Measurements from ENCODE around the gene PDLIM4. TPM values are rescaled to one million over a fixed set of nuclear protein-coding genes. Genes with fewer than 3 reads are reported as not detected.

PDLIM4 gene
- total RNA-seq, 4 donors from 2014 or later = 4.6 to 27.2 (median 18.5) TPM

DNA sequence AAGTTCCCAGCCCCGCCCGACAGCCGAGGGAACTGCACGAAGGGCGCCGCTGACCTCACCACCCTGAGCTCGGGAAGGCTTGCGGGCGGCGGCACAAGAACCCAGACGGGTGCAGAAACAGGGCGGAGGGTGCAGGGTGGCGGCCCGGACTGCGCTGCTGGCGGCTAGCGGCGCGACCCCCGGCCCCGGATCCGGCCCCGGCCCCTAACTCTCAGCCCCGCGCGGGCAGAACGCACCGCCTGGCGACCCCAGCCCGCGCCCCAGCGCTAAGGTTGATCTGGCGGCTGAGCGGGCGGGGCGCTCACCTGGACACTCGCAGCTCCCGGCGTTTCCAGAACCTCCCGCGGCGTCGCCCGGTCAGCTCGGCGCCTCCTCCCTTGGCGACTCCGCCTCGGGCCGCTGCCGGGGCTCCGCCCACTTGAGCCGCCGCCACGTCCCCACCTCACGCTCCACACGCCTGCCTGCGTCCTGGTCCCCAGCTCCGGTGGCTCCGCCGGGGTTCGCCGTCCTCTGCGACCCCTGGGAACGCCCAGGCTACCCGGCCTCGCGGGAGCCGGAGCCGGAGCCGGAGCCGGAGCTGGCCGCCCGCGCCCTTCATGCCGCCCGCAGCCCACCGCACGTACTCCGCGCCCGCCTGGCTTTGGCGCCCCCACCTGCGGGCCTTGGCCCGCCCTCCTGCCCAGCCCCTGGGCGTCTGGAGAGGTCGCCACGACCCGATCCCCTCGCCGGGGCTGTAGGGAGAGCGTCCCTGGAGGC is 29.8 kb upstream of the PDLIM4 start, which contains the start of gene P4HA2:
Gene P4HA2, minus strand, starts transcription at position 369 of the 756 bp plus-strand sequence. CDS start 9,227 bp downstream, outside the sequence.
- peak within 1 kb of the TSS; percentile 73 to 95 (median 92) for H3K27ac ChIP-seq
- no peaks in the 10 kb centered on the region for H3K36me3 ChIP-seq
- H3K27me3 ChIP-seq = no peaks in the 10 kb centered on the region

DNA sequence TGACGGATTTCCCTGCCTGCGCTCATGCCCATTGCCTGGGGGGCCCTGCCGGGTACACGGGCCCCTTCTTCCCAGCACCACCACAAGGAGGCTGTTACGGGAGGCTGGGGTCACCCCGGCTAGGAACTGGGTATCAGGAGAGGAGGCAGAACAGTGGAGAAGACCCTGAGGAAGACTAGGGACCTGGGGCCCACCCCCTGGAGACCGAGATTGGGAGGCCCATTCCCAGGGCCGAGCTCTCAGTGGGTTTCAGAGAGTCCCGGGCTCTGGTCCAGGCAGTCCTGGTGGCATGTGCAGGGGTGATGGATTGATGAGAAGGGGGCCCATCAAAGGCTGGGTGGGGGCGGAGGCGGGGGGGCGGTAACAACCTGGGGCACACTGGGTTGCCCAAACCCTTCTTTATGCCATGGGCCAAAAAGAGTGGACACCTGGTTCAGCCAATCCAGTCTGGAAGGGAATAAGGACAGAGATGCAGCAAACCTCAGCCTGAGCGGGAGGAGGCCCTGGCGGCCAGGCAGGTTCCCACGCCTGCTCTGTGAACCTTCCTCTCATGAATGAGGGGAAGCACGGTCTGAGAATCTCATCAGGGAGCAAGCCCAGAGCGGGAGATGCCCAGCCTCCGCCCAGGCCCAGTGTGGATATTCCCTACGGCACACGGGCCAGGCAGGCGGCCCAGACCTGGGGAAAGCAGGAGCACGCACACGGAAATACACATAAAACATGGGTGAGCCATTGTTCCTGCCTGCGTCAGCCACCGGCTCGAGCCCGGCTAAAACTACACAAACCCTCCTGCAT is 29.1 kb upstream of the PDLIM4 start:
- H3K4me1 ChIP-seq = peaks cover 3 to 39% (median 10%) of the 10 kb centered on the region in 4 donors
- peak; percentile 11 to 46 (median 40) for DNase-seq
- no peaks in the 10 kb centered on the region for H3K27me3 ChIP-seq
- no peaks in the 10 kb centered on the region for H3K9me3 ChIP-seq
- peak overlapping the region; percentile 71 to 84 (median 76) for H3K4me3 ChIP-seq
- peak overlapping the region; percentile 73 to 95 (median 92) for H3K27ac ChIP-seq
- H3K36me3 ChIP-seq = no peaks in the 10 kb centered on the region
- TF ChIP-seq, protein P1, sequence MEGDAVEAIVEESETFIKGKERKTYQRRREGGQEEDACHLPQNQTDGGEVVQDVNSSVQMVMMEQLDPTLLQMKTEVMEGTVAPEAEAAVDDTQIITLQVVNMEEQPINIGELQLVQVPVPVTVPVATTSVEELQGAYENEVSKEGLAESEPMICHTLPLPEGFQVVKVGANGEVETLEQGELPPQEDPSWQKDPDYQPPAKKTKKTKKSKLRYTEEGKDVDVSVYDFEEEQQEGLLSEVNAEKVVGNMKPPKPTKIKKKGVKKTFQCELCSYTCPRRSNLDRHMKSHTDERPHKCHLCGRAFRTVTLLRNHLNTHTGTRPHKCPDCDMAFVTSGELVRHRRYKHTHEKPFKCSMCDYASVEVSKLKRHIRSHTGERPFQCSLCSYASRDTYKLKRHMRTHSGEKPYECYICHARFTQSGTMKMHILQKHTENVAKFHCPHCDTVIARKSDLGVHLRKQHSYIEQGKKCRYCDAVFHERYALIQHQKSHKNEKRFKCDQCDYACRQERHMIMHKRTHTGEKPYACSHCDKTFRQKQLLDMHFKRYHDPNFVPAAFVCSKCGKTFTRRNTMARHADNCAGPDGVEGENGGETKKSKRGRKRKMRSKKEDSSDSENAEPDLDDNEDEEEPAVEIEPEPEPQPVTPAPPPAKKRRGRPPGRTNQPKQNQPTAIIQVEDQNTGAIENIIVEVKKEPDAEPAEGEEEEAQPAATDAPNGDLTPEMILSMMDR (IDR thresholded peaks at IDR 0.05) = no peak
- no peak for TF ChIP-seq POLR2A (IDR thresholded peaks at IDR 0.05)

More for the DNA sequence above, 29.8 kb upstream of the PDLIM4 start, which contains the start of gene P4HA2:
- H3K9me3 ChIP-seq = no peaks in the 10 kb centered on the region
- peak; percentile 46 to 91 (median 91) for DNase-seq
- H3K4me3 ChIP-seq = peak within 1 kb of the TSS; percentile 71 to 84 (median 76)
- peak; percentile 86 to 94 for TF ChIP-seq POLR2A (IDR thresholded peaks at IDR 0.05)
- TF ChIP-seq, protein P1 (IDR thresholded peaks at IDR 0.05) = peak in 3 of 6 experiments; percentile 1 to 56 (median 45)
- H3K4me1 ChIP-seq = peaks cover 3 to 39% (median 10%) of the 10 kb centered on the region in 4 donors

DNA sequence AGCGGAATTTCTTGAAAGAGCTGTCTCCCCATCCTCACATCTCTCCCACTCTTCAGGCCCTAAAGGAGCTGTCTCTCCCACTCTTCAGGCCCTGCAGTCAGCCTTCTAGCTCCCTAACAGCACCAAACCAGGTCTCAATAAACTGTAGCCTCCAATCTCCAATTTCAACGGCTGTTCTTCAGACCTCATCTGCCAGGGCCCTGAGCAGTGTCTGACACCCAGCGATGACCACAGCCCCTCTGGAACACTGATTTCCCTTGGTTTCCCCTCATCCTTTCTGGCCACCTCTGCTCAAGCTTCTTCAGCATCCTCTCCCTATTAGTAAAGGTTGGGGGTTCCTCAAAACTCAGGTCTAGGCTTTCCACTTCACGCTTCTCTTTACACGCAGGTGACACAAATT is 28.3 kb upstream of the PDLIM4 start:
- no peaks in the 10 kb centered on the region for H3K9me3 ChIP-seq
- H3K27ac ChIP-seq = no peak overlapping the region
- no peak overlapping the region for H3K4me3 ChIP-seq
- peak; percentile 4 to 21 (median 10) for DNase-seq
- peaks cover 3 to 35% (median 8%) of the 10 kb centered on the region in 4 donors for H3K4me1 ChIP-seq
- H3K36me3 ChIP-seq = no peaks in the 10 kb centered on the region
- no peaks in the 10 kb centered on the region for H3K27me3 ChIP-seq
- TF ChIP-seq POLR2A (IDR thresholded peaks at IDR 0.05) = no peak
- TF ChIP-seq, protein P1 (IDR thresholded peaks at IDR 0.05) = no peak

DNA sequence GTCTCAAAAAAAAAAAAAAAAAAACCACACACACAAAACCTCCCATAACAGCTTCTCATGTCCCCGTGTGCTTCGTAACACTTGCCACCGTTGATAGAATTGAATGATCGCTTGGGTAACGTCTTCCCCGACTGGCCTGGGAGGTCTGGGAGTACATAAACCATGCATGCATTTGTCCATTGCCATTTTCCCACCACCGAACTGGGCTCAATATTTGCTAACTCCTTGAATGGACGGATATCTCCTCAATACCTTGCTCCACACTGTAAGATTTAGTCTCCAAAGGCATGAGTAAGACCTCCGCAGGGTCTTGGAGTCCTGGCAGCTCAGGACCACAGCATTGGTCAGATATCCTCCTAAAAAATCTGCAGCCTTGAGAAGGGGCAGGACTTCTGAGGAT is 26.6 kb upstream of the PDLIM4 start:
- DNase-seq = peak in 1 of 3 donors; percentile 15
- Histone ChIP-seq H3K4me3 (no peak overlapping the region), H3K4me1 (peaks cover 3 to 18% (median 8%) of the 10 kb centered on the region in 4 donors), H3K9me3 (no peaks in the 10 kb centered on the region), H3K36me3 (no peaks in the 10 kb centered on the region), H3K27ac (no peak overlapping the region), H3K27me3 (no peaks in the 10 kb centered on the region)
- TF ChIP-seq, protein P1 (IDR thresholded peaks at IDR 0.05) = no peak
- no peak for TF ChIP-seq POLR2A (IDR thresholded peaks at IDR 0.05)

DNA sequence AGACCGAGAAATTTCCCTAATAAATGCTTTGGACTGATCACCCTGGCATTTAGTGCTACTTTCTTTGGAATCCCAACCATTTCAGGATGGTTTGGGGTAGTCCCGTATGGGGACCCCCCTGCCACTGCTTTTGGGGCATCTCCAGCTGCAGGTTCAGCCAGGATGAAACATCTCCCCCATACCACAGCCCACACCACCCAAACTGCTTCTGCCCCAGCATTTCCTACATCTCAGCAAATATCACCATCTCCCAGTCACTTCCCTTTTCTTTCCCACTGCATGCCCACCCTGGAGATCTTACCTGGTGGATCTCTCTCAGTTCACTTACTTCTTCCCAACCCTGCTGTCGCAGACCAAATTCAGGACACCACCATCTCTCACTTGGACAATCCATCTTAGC is 25.0 kb upstream of the PDLIM4 start:
- no peak for TF ChIP-seq POLR2A (IDR thresholded peaks at IDR 0.05)
- TF ChIP-seq, protein P1 (IDR thresholded peaks at IDR 0.05) = no peak
- peak in 2 of 3 donors; percentile 3 to 10 for DNase-seq
- H3K4me3 ChIP-seq = no peak overlapping the region

More for the DNA sequence above, 25.0 kb upstream of the PDLIM4 start:
- Histone ChIP-seq H3K27me3 (no peaks in the 10 kb centered on the region), H3K4me1 (peaks cover 0 to 6% (median 5%) of the 10 kb centered on the region in 4 donors), H3K27ac (no peak overlapping the region), H3K36me3 (no peaks in the 10 kb centered on the region), H3K9me3 (no peaks in the 10 kb centered on the region)

All from Peyer's patch (tissue), 4 donors.